GM21576 (cell line): ENCODE data around the gene PNKD.

Source experiments
- ATAC-seq: cut with Tn5 transposase; IDR thresholded peaks from one replicate; pipeline ENCODE4 v1.9.1; 2021; ENCODE audit warnings: mild to moderate bottlenecking, moderate library complexity; ENCODE audit not compliant: unreplicated experiment

The PNKD gene

GRCh38 chr2:218334531-218334930 lies 64.2 kb downstream of the PNKD start:
- no peak for ATAC-seq

- no peak for ATAC-seq
Measured at GRCh38 chr2:218340656-218341055, 70.3 kb downstream of the PNKD start.

GRCh38 chr2:218341381-218341780 lies 71.1 kb downstream of the PNKD start:
- no peak for ATAC-seq

- ATAC-seq, result no peak
Measured at GRCh38 chr2:218342837-218343236, 72.5 kb downstream of the PNKD start.

- no peak for ATAC-seq
Measured at GRCh38 chr2:218343591-218343990, 73.3 kb downstream of the PNKD start.

- ATAC-seq, result no peak
Measured at GRCh38 chr2:218344090-218344754, 73.9 kb downstream of the PNKD start.

- ATAC-seq, result no peak
Measured at GRCh38 chr2:218344755-218345417, 74.6 kb downstream of the PNKD start.

- ATAC-seq, result no peak
Measured at GRCh38 chr2:218345491-218346236, 75.3 kb downstream of the PNKD start.

GRCh38 chr2:218347172-218347571 lies 76.9 kb downstream of the PNKD start:
- no peak for ATAC-seq

- no peak for ATAC-seq
Measured at GRCh38 chr2:218354045-218354444, 83.7 kb downstream of the PNKD start.

- ATAC-seq, result no peak
Measured at GRCh38 chr2:218354850-218355443, 84.6 kb downstream of the PNKD start.

- no peak for ATAC-seq
Measured at GRCh38 chr2:218357236-218358177, 87.2 kb downstream of the PNKD start.

GRCh38 chr2:218360453-218360852 lies 90.1 kb downstream of the PNKD start:
- no peak for ATAC-seq

GRCh38 chr2:218362606-218363005 lies 92.3 kb downstream of the PNKD start:
- ATAC-seq, result no peak

- no peak for ATAC-seq
Measured at GRCh38 chr2:218363736-218364135, 93.4 kb downstream of the PNKD start.

- ATAC-seq, result no peak
Measured at GRCh38 chr2:218364196-218364595, 93.9 kb downstream of the PNKD start.

GRCh38 chr2:218366621-218367414 lies 96.5 kb downstream of the PNKD start:
- ATAC-seq, result no peak

GRCh38 chr2:218367415-218368149 lies 97.3 kb downstream of the PNKD start:
- peak; percentile 97 for ATAC-seq

GRCh38 chr2:218368150-218368528 lies 97.8 kb downstream of the PNKD start:
- no peak for ATAC-seq
